H9 (cell line): Measurements from ENCODE around the gene IRAK1. TPM values are rescaled to one million over a fixed set of nuclear protein-coding genes. Genes with fewer than 3 reads are reported as not detected.

Source experiments
- DNase-seq: peaks from one replicate; pipeline ENCODE4 v3.0.0-alpha.2; 2017
- H2AFZ ChIP-seq: one replicate; pipeline ENCODE4 v1.6.1; 2013; ENCODE audit warnings: mild to moderate bottlenecking, low read length, control low read depth, moderate library complexity
- H2AK5ac ChIP-seq: 2 replicates; pipeline ENCODE4 v1.6.1; 2013; ENCODE audit warnings: low read length, control low read depth, mixed read lengths; ENCODE audit not compliant: insufficient read length
- H2BK120ac ChIP-seq: one replicate; pipeline ENCODE4 v1.6.1; 2013; ENCODE audit warnings: low read depth, mild to moderate bottlenecking, low read length, control low read depth, inconsistent platforms; ENCODE audit not compliant: poor library complexity, severe bottlenecking
- H2BK12ac ChIP-seq: 2 replicates; pipeline ENCODE4 v1.6.1; 2013; ENCODE audit warnings: low read length, control low read depth, mixed read lengths, low read depth; ENCODE audit not compliant: insufficient read length
- H2BK15ac ChIP-seq: 2 replicates; pipeline ENCODE4 v1.6.1; 2013; ENCODE audit warnings: low read depth, low read length, control low read depth
- H2BK20ac ChIP-seq: one replicate; pipeline ENCODE4 v1.6.1; 2013; ENCODE audit warnings: low read depth, mild to moderate bottlenecking, low read length, control low read depth, inconsistent platforms; ENCODE audit not compliant: poor library complexity, severe bottlenecking
- H2BK5ac ChIP-seq: 2 replicates; pipeline ENCODE4 v1.6.1; 2013; ENCODE audit warnings: low read length, control low read depth, mixed read lengths; ENCODE audit not compliant: insufficient read length
- H3K14ac ChIP-seq: 2 replicates; pipeline ENCODE4 v1.6.1; 2013; ENCODE audit warnings: low read length, control low read depth; ENCODE audit not compliant: insufficient read depth
- H3K18ac ChIP-seq: 2 replicates; pipeline ENCODE4 v1.6.1; 2013; ENCODE audit warnings: low read depth, mild to moderate bottlenecking, mixed read lengths, low read length, control low read depth; ENCODE audit not compliant: insufficient read length
- H3K23ac ChIP-seq: 2 replicates; pipeline ENCODE4 v1.6.1; 2013; ENCODE audit warnings: low read length, control low read depth, mixed read lengths, low read depth; ENCODE audit not compliant: insufficient read length
- H3K23me2 ChIP-seq: 2 replicates; pipeline ENCODE4 v1.6.1; 2013; ENCODE audit warnings: low read depth, mild to moderate bottlenecking, mixed read lengths, low read length, control low read depth; ENCODE audit not compliant: insufficient read length, poor library complexity, severe bottlenecking
- H3K27ac ChIP-seq: 2 replicates; pipeline ENCODE4 v1.5.1; 2013; ENCODE audit warnings: low read length, control low read depth, mixed read lengths, low read depth; ENCODE audit not compliant: insufficient read length
- H3K27me3 ChIP-seq: 2 replicates; pipeline ENCODE4 v1.6.1; 2013; ENCODE audit warnings: low read length, control low read depth, inconsistent platforms; ENCODE audit not compliant: insufficient read depth
- H3K4ac ChIP-seq: 2 replicates; pipeline ENCODE4 v1.6.1; 2013; ENCODE audit warnings: low read depth, mild to moderate bottlenecking, control low read depth, inconsistent platforms, low read length, moderate library complexity
- H3K4me1 ChIP-seq: 2 replicates; pipeline ENCODE4 v1.6.1; 2013; ENCODE audit warnings: low read length, control low read depth, inconsistent platforms; ENCODE audit not compliant: insufficient read depth
- H3K4me2 ChIP-seq: 2 replicates; pipeline ENCODE4 v1.6.1; 2013; ENCODE audit warnings: low read length, control low read depth, mixed read lengths; ENCODE audit not compliant: insufficient read length, insufficient read depth
- H3K56ac ChIP-seq: 2 replicates; pipeline ENCODE4 v1.6.1; 2013; ENCODE audit warnings: low read depth, mild to moderate bottlenecking, mixed read lengths, low read length, control low read depth; ENCODE audit not compliant: insufficient read length
- H3K79me1 ChIP-seq: 2 replicates; pipeline ENCODE4 v1.6.1; 2013; ENCODE audit warnings: low read depth, mild to moderate bottlenecking, moderate library complexity, low read length, control low read depth, inconsistent platforms; ENCODE audit not compliant: insufficient read depth, poor library complexity, severe bottlenecking
- H3K79me2 ChIP-seq: 2 replicates; pipeline ENCODE4 v1.6.1; 2013; ENCODE audit warnings: low read length, control low read depth, inconsistent platforms; ENCODE audit not compliant: insufficient read depth
- H3K9ac ChIP-seq: 2 replicates; pipeline ENCODE4 v1.6.1; 2013; ENCODE audit warnings: low read length, control low read depth, mixed read lengths; ENCODE audit not compliant: insufficient read length; ENCODE audit errors: extremely low read depth
- H3K9me3 ChIP-seq: one replicate; pipeline ENCODE4 v1.6.1; 2013; ENCODE audit warnings: low read depth, low read length, inconsistent platforms; ENCODE audit not compliant: control insufficient read depth
- H3T11ph ChIP-seq: one replicate; pipeline ENCODE4 v1.6.1; 2013; ENCODE audit warnings: mild to moderate bottlenecking, low read length, control low read depth, inconsistent platforms
- H4K20me1 ChIP-seq: one replicate; pipeline ENCODE4 v1.6.1; 2013; ENCODE audit not compliant: control insufficient read depth, insufficient read length, insufficient read depth
- H4K5ac ChIP-seq: 2 replicates; pipeline ENCODE4 v1.6.1; 2013; ENCODE audit warnings: low read depth, mild to moderate bottlenecking, mixed read lengths, low read length, control low read depth; ENCODE audit not compliant: insufficient read length
- H4K8ac ChIP-seq: replicated peaks from 2 replicates; pipeline ENCODE4 v1.6.1; 2013; ENCODE audit warnings: low read length, control low read depth, mixed read lengths, low read depth; ENCODE audit not compliant: insufficient read length
- H4K91ac ChIP-seq: 2 replicates; pipeline ENCODE4 v1.6.1; 2013; ENCODE audit warnings: low read depth, mild to moderate bottlenecking, moderate library complexity, mixed read lengths, low read length, control low read depth; ENCODE audit not compliant: insufficient read length
- H3K27ac Mint-ChIP-seq, 3 experiments: 2 replicates in 2 of 3; 3 replicates in 1 of 3; pipeline ENCODE4 v1.8.0; 2020 to 2021; ENCODE audit warnings: mixed read lengths in 3 of 3, mild to moderate bottlenecking in 1 of 3, moderate library complexity in 1 of 3
- H3K27me3 Mint-ChIP-seq: 2 replicates; pipeline ENCODE4 v1.8.0; 2021; ENCODE audit warnings: low read depth, mild to moderate bottlenecking, moderate library complexity, mixed read lengths
- H3K36me3 Mint-ChIP-seq, 3 experiments: 2 replicates in 2 of 3; 3 replicates in 1 of 3; pipeline ENCODE4 v1.8.0; 2020 to 2021; ENCODE audit warnings: low read depth in 3 of 3, mixed read lengths in 3 of 3; ENCODE audit not compliant: insufficient read depth in 1 of 3
- H3K4me1 Mint-ChIP-seq, 2 experiments: 2 replicates each; pipeline ENCODE4 v1.8.0; 2020; ENCODE audit warnings: mixed read lengths in 2 of 2
- H3K4me3 Mint-ChIP-seq, 2 experiments: 2 replicates in 1 of 2; 3 replicates in 1 of 2; pipeline ENCODE4 v1.8.0; 2020 to 2021; ENCODE audit warnings: mild to moderate bottlenecking in 2 of 2, mixed read lengths in 2 of 2, moderate library complexity in 1 of 2
- H3K9me3 Mint-ChIP-seq, 2 experiments: 2 replicates in 1 of 2; 3 replicates in 1 of 2; pipeline ENCODE4 v1.8.0; 2020; ENCODE audit warnings: mild to moderate bottlenecking in 2 of 2, mixed read lengths in 2 of 2, moderate library complexity in 1 of 2
- WGBS: extraction: QIAGEN DNeasy Blood & Tissue Kit; methylation state at CpG from one replicate; pipeline ENCODE4 v1.1.7; 2013; ENCODE audit warnings: missing lambda C conversion rate, low lambda C conversion rate, mixed read lengths; ENCODE audit not compliant: insufficient read length; ENCODE audit errors: extremely low coverage; 5-methylcytosine and 5-hydroxymethylcytosine counted together
- total RNA-seq: library from RNA; stranded (reverse); gene quantifications from 2 replicates; pipeline ENCODE4 v1.2.1, GENCODE V29; 2021
- TF ChIP-seq, protein P1 (sequence below): fragments of 200-600 bp; sonication (generic); conservative IDR thresholded peaks from 3 replicates; pipeline ENCODE4 v1.8.0; 2021; ENCODE audit warnings: antibody characterized with exemption, mild to moderate bottlenecking

Gene IRAK1
- total RNA-seq, 1 experiment from 2014 or later = 98.4 TPM

DNA sequence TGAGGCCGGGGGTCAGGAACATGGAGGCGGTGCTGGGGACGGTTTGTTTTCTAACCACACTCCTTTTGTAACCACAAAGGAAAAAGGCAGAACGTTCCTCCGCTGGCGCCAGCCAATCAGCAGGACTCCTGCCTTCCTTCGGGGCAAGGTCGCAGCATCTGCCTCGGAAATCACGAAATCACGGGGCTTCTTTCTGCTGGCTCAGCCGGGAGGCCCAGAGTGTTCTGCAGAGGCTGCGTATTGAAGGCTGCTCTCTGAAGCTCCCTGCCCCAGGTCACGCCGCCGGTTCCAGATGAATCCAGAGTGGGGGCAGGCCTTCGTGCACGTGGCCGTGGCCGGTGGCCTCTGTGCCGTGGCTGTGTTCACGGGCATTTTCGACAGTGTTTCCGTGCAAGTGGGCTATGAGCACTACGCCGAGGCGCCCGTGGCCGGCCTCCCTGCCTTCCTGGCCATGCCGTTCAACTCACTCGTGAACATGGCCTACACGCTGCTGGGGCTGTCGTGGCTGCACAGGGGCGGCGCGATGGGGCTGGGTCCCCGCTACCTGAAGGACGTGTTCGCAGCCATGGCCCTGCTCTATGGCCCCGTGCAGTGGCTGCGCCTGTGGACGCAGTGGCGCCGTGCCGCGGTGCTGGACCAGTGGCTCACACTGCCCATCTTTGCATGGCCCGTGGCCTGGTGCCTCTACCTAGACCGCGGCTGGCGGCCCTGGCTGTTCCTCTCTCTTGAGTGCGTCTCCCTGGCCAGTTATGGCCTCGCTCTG, 37.8 kb downstream of the IRAK1 start:
- Histone ChIP-seq H2AK5ac (no peak overlapping the region), H3K27me3 (no peaks in the 10 kb centered on the region), H3K4me2 (no peak overlapping the region), H3K23me2 (no peaks in the 10 kb centered on the region), H2BK120ac (no peak overlapping the region), H3K79me2 (no peaks in the 10 kb centered on the region), H4K5ac (no peak overlapping the region), H3K18ac (no peak overlapping the region), H3K56ac (no peak overlapping the region), H4K20me1 (no peaks in the 10 kb centered on the region), H2AFZ (no peak overlapping the region), H4K8ac (no peak overlapping the region), H3K79me1 (no peaks in the 10 kb centered on the region), H2BK12ac (no peak overlapping the region), H2BK15ac (no peak overlapping the region), H4K91ac (no peak overlapping the region), H3K4me1 (no peaks in the 10 kb centered on the region), H3K14ac (no peak overlapping the region), H3K9ac (no peak overlapping the region), H2BK20ac (no peak overlapping the region), H3K9me3 (peaks cover 12% of the 10 kb centered on the region), H3T11ph (no peak overlapping the region), H2BK5ac (no peak overlapping the region), H3K27ac (no peak overlapping the region), H3K4ac (no peak overlapping the region), H3K23ac (no peak overlapping the region)
- Mint-ChIP-seq H3K27ac (peak overlapping the region in 2 of 3 experiments; percentile 8 to 24; a peak in 2 of 7 replicates), H3K4me3 (no peak overlapping the region), H3K36me3 (peaks cover 7 to 10% (median 8%) of the 10 kb centered on the region in 3 experiments; a peak in 6 of 7 replicates), H3K9me3 (peaks cover 40 to 46% of the 10 kb centered on the region in 2 experiments), H3K27me3 (peaks cover 2% of the 10 kb centered on the region), H3K4me1 (peaks cover 0 to 10% of the 10 kb centered on the region in 2 experiments; a peak in 2 of 4 replicates)
- no CpG with 5 or more reads among the region's 52 CpGs for WGBS
- DNase-seq = no peak
- TF ChIP-seq, protein P1, sequence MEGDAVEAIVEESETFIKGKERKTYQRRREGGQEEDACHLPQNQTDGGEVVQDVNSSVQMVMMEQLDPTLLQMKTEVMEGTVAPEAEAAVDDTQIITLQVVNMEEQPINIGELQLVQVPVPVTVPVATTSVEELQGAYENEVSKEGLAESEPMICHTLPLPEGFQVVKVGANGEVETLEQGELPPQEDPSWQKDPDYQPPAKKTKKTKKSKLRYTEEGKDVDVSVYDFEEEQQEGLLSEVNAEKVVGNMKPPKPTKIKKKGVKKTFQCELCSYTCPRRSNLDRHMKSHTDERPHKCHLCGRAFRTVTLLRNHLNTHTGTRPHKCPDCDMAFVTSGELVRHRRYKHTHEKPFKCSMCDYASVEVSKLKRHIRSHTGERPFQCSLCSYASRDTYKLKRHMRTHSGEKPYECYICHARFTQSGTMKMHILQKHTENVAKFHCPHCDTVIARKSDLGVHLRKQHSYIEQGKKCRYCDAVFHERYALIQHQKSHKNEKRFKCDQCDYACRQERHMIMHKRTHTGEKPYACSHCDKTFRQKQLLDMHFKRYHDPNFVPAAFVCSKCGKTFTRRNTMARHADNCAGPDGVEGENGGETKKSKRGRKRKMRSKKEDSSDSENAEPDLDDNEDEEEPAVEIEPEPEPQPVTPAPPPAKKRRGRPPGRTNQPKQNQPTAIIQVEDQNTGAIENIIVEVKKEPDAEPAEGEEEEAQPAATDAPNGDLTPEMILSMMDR = no peak
